A549 (cell line): Measurements from ENCODE around the gene PPIG. TPM values are rescaled to one million over a fixed set of nuclear protein-coding genes. Genes with fewer than 3 reads are reported as not detected.
A peak's percentile ranks its signal among the peaks of the same experiment; 100 is the strongest.
"Not testable (repeated sequence)": the region's sequence is repeated elsewhere in the genome, so short reads cannot be mapped to it uniquely, and the experiment has no call there.

ENCODE experiments used
- ATAC-seq, 2 experiments: fragments of 200-7000 bp in 1 of 2; fragments of >200 bp in 1 of 2; cut with Nextera tagmentation in 1 of 2; cut with Tn5 transposase in 1 of 2; 3 replicates each; pipeline versions ENCODE4 v1.8.0 to v1.9.1; 2018 to 2020; ENCODE audit warnings: mild to moderate bottlenecking in 1 of 2, moderate library complexity in 1 of 2
- CTCF ChIA-PET: fragments of 300-600 bp; sonication (Branson Sonifier 250); formaldehyde crosslinking; extraction: SDS; loops from one replicate; lab custom pipeline; 2021; ENCODE audit warnings: antibody characterized with exemption, inconsistent platforms; lab: Yijun Ruan, JAX
- POLR2A ChIA-PET: fragments of 350-600 bp; formaldehyde crosslinking; extraction: SDS; loops from one replicate; lab custom pipeline; 2021; ENCODE audit warnings: antibody characterized with exemption, inconsistent platforms; lab: Yijun Ruan, JAX
- DNase-seq, 2 experiments: peaks; one replicate each; pipeline versions ENCODE4 v3.0.0 to v3.0.0-alpha.2; 2011 to 2016; ENCODE audit warnings: low read depth in 1 of 2, low spot score in 1 of 2
- FAIRE-seq: peaks from 2 replicates; lab custom pipeline; 2011; peaks lifted over from hg19 to GRCh38; lab: Jason Lieb, UNC
- H3K27ac ChIP-seq, 2 experiments: fragments of >200 bp; sonication (Bioruptor Twin); formaldehyde crosslinking; 3 replicates each; pipeline ENCODE4 v1.5.1; 2016 to 2017
- H3K4me1 ChIP-seq: fragments of >200 bp; sonication (Bioruptor Twin); formaldehyde crosslinking; 3 replicates; pipeline ENCODE4 v1.6.1; 2016
- H3K4me2 ChIP-seq: fragments of >200 bp; sonication (Bioruptor Twin); formaldehyde crosslinking; 3 replicates; pipeline ENCODE4 v1.6.1; 2016
- H3K4me3 ChIP-seq: fragments of >200 bp; sonication (Bioruptor Twin); formaldehyde crosslinking; 3 replicates; pipeline ENCODE4 v1.5.1; 2016
- H3K9me3 ChIP-seq: fragments of >200 bp; sonication (Bioruptor Twin); formaldehyde crosslinking; 3 replicates; pipeline ENCODE4 v1.6.1; 2016
- BCL3 ChIP-seq: fragments of >200 bp; sonication (Bioruptor Twin); formaldehyde crosslinking; IDR thresholded peaks from 3 replicates; pipeline ENCODE4 v1.6.1; 2016
- CBX2 ChIP-seq: fragments of 200-600 bp; sonication (generic); IDR thresholded peaks from 2 replicates; pipeline ENCODE4 v1.6.1; 2016; ENCODE audit warnings: low read depth, mild to moderate bottlenecking, borderline replicate concordance
- CBX8 ChIP-seq: fragments of 200-600 bp; sonication (generic); IDR thresholded peaks from 2 replicates; pipeline ENCODE4 v1.6.1; 2016
- CTCF ChIP-seq: fragments of >200 bp; sonication (Bioruptor Twin); formaldehyde crosslinking; IDR thresholded peaks from 3 replicates; pipeline ENCODE4 v1.5.1; 2016
- E2F6 ChIP-seq: IDR thresholded peaks from 2 replicates; pipeline ENCODE4 v1.6.1; 2012; ENCODE audit warnings: low read depth, borderline replicate concordance
- EHF ChIP-seq: fragments of 250-450 bp; sonication (Bioruptor Pico); IDR thresholded peaks from 2 replicates; pipeline ENCODE4 v1.5.0; 2020; ENCODE audit warnings: mild to moderate bottlenecking
- HMGXB4 ChIP-seq: fragments of 250-450 bp; sonication (Bioruptor Pico); IDR thresholded peaks from 2 replicates; pipeline ENCODE4 v1.5.0; 2021; ENCODE audit warnings: mild to moderate bottlenecking, moderate library complexity, borderline replicate concordance
- HOXA7 ChIP-seq: fragments of 250-450 bp; sonication (Bioruptor Pico); IDR thresholded peaks from 2 replicates; pipeline ENCODE4 v1.5.0; 2020; ENCODE audit warnings: mild to moderate bottlenecking, moderate library complexity
- JUN ChIP-seq, 2 experiments: fragments of >200 bp; sonication (Bioruptor Twin); formaldehyde crosslinking; IDR thresholded peaks; 2 replicates in 1 of 2; 3 replicates in 1 of 2; pipeline ENCODE4 v1.6.1; 2016 to 2017
- JUNB ChIP-seq: fragments of >200 bp; sonication (Bioruptor Twin); formaldehyde crosslinking; IDR thresholded peaks from 2 replicates; pipeline ENCODE4 v1.6.1; 2016
- MAFK ChIP-seq: fragments of 450-650 bp; IDR thresholded peaks from 2 replicates; pipeline ENCODE4 v1.6.1; 2014; ENCODE audit not compliant: partially characterized antibody
- MAX ChIP-seq: IDR thresholded peaks from 2 replicates; pipeline ENCODE4 v1.6.1; 2012
- MAZ ChIP-seq: fragments of 150-350 bp; IDR thresholded peaks from 2 replicates; pipeline ENCODE4 v1.6.1; 2014; ENCODE audit warnings: antibody characterized with exemption, low read depth, low read length, borderline replicate concordance
- MYC ChIP-seq: IDR thresholded peaks from 2 replicates; pipeline ENCODE4 v1.6.1; 2012; ENCODE audit warnings: mild to moderate bottlenecking, inconsistent platforms, low read length, improper control_type of control experiment, borderline replicate concordance
- RNF2 ChIP-seq: fragments of 200-600 bp; sonication (generic); IDR thresholded peaks from 2 replicates; pipeline ENCODE4 v1.6.1; 2016; ENCODE audit warnings: low read depth, mild to moderate bottlenecking, antibody characterized with exemption, moderate library complexity, borderline replicate concordance
- USF2 ChIP-seq: fragments of 450-650 bp; IDR thresholded peaks from 2 replicates; pipeline ENCODE4 v1.6.1; 2014; ENCODE audit warnings: antibody characterized with exemption
- ZC3H11A ChIP-seq: fragments of 450-650 bp; IDR thresholded peaks from 2 replicates; pipeline ENCODE4 v1.6.1; 2014; ENCODE audit warnings: antibody characterized with exemption, mild to moderate bottlenecking
- ZNF302 ChIP-seq: fragments of 250-450 bp; sonication (Bioruptor Pico); IDR thresholded peaks from 2 replicates; pipeline ENCODE4 v1.9.0; 2021; ENCODE audit warnings: inconsistent platforms, mild to moderate bottlenecking, moderate library complexity
- ZSCAN20 ChIP-seq: fragments of 250-450 bp; sonication (Bioruptor Pico); IDR thresholded peaks from 2 replicates; pipeline ENCODE4 v1.8.0; 2022; ENCODE audit warnings: mild to moderate bottlenecking, moderate library complexity
- WGBS: methylation state at CpG from one replicate; pipeline ENCODE4 v1.1.6; 2017; ENCODE audit errors: missing lambda C conversion rate; 5-methylcytosine and 5-hydroxymethylcytosine counted together
- polyA plus RNA-seq, 4 experiments: library from polyadenylated mRNA; depleted of rRNA in 3 of 4; stranded (reverse); fragments of >200 nt; fragmentation: RNase III in 1 of 4; extraction: RNeasy Plus Mini Kit Qiagen cat#74134 plus additional on column Dnase treatment in 1 of 4; gene quantifications; 2 replicates in 3 of 4; 3 replicates in 1 of 4; pipeline ENCODE4 v1.2.3, GENCODE V29; 2011 to 2017

PPIG gene
- polyA plus RNA-seq, 2 of the 4 experiments (the other 2 are of a cell fraction): 60.5 to 70.8 TPM

GRCh38 chr2:169583518-169583917, 633 bp upstream of the PPIG start (continued):
- TF ChIP-seq BCL3 (no peak), CTCF (no peak), EHF (CRISPR knock-in tag) (no peak), JUNB (no peak)

- Histone ChIP-seq H3K27ac (peak overlapping the region in 1 of 2 experiments; percentile 98; a peak in 4 of 6 replicates), H3K4me1 (peaks cover 12% of the 10 kb centered on the region), H3K4me3 (peak overlapping the region; percentile 97), H3K9me3 (peaks cover 10% of the 10 kb centered on the region), H3K4me2 (peak overlapping the region; percentile 90)
- WGBS: 13% methylated on average over 7 of the region's 7 CpGs
- ATAC-seq: no peak
- ChIA-PET POLR2A (no interaction called here), CTCF (interaction anchor here (1.3 kb wide), 1 partner anchor 13 kb away, joined by 3 read pairs; no protein-coding TSS in a partner anchor)
- no peak for DNase-seq
- FAIRE-seq: no peak
- TF ChIP-seq ZNF302 (CRISPR knock-in tag) (no peak), USF2 (no peak), HMGXB4 (CRISPR knock-in tag) (no peak), CBX8 (no peak), MAZ (no peak), CBX2 (no peak), E2F6 (no peak), JUNB (no peak), ZC3H11A (no peak), JUN (IDR thresholded peaks at IDR 0.05) (no peak), MAFK (no peak), RNF2 (no peak)
These were observed 1.5 kb downstream of the PPIG start for GRCh38 chr2:169585673-169586072.

- no peak for FAIRE-seq
- WGBS: 88% methylated on average over 8 of the region's 8 CpGs
- TF ChIP-seq ZC3H11A: no peak
- no peak for TF ChIP-seq MAX
- no peak for TF ChIP-seq ZSCAN20
- no peak for TF ChIP-seq HOXA7 (CRISPR knock-in tag)
- no peak for TF ChIP-seq MYC
- H3K27ac ChIP-seq: no peak overlapping the region
- POLR2A ChIA-PET: no interaction called here
- DNase-seq: no peak
- H3K4me2 ChIP-seq: no peak overlapping the region
- ATAC-seq: no peak
- CTCF ChIA-PET: interaction anchor here (0.8 kb wide), 1 partner anchor 111 kb away, joined by 3 read pairs; the partner anchor contains the start of gene BBS5
- peaks cover 11% of the 10 kb centered on the region for H3K4me1 ChIP-seq
- no peaks in the 10 kb centered on the region for H3K9me3 ChIP-seq
- H3K4me3 ChIP-seq: no peak overlapping the region
These were observed 6.7 kb downstream of the PPIG start for GRCh38 chr2:169590804-169591203.

- CTCF ChIA-PET, H3K4me3 ChIP-seq, H3K27ac ChIP-seq, H3K9me3 ChIP-seq, H3K4me1 ChIP-seq, POLR2A ChIA-PET, ATAC-seq, H3K4me2 ChIP-seq, DNase-seq, FAIRE-seq: not testable (repeated sequence)
- WGBS: 81% methylated on average over 7 of the region's 7 CpGs
These were observed 12.4 kb downstream of the PPIG start for GRCh38 chr2:169596546-169596945.
